Sigmoid colon (tissue), 4 donors: ENCODE measurements around the gene NQO2.

ENCODE experiments used
- EP300 ChIP-seq, 4 donors: sonication (generic); formaldehyde crosslinking; IDR thresholded peaks; one replicate each; pipeline ENCODE4 v1.6.1; 2017; ENCODE audit warnings: antibody characterized with exemption in 4 of 4
- POLR2A ChIP-seq, 2 donors: fragments of 450-650 bp; IDR thresholded peaks; one replicate each; pipeline ENCODE4 v1.6.1; 2016; ENCODE audit warnings: antibody characterized with exemption in 2 of 2, mild to moderate bottlenecking in 2 of 2, moderate library complexity in 2 of 2
- TF ChIP-seq, protein P1 (sequence below), 4 experiments: fragments of 450-650 bp in 3 of 4; fragments of 200-600 bp in 1 of 4; IDR thresholded peaks; one replicate each; pipeline ENCODE4 v1.5.1; 2016 to 2019; ENCODE audit warnings: antibody characterized with exemption in 4 of 4, mild to moderate bottlenecking in 3 of 4, moderate library complexity in 2 of 4

DNA sequence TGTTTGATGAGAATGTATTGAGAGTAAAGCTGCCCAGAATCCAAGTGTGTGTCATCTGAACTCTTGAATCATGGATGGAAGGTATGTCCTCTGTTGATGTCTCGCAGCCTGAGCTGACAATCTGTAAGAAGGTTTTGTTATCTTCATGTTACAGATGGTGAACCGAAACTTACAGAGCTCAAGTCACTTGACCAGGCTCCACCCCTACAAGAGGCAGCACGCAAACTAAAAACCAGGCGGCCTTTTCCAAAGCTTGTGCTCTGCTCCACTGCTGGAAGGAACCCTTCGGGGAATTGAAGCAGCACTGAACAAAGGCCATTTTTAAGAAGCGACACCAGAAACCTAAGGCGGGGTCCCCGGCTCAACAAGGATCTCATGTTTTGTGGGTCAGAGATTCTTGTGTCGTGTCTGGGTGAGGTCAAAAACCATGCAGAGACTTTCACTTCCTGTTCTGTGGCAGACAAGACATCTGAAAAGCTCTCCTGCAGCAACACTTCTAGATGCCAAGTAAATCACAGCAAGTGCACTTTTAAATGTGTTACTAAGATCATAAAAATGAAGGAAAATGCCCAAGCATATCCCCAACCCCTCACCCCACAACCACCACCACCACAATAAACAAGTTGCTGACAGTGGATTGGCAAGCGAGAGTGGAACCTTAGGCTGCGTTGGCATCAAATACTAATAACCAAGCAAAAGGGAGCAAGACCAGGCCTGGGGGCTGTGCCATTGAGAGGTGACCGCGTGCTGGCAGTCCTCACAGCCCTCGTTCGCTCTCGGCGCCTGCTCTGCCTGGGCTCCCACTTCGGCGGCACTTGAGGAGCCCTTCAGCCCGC lies 27.3 kb downstream of the NQO2 start:
- TF ChIP-seq POLR2A (IDR thresholded peaks at IDR 0.05) = no peak
- TF ChIP-seq, protein P1, sequence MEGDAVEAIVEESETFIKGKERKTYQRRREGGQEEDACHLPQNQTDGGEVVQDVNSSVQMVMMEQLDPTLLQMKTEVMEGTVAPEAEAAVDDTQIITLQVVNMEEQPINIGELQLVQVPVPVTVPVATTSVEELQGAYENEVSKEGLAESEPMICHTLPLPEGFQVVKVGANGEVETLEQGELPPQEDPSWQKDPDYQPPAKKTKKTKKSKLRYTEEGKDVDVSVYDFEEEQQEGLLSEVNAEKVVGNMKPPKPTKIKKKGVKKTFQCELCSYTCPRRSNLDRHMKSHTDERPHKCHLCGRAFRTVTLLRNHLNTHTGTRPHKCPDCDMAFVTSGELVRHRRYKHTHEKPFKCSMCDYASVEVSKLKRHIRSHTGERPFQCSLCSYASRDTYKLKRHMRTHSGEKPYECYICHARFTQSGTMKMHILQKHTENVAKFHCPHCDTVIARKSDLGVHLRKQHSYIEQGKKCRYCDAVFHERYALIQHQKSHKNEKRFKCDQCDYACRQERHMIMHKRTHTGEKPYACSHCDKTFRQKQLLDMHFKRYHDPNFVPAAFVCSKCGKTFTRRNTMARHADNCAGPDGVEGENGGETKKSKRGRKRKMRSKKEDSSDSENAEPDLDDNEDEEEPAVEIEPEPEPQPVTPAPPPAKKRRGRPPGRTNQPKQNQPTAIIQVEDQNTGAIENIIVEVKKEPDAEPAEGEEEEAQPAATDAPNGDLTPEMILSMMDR (IDR thresholded peaks at IDR 0.05) = no peak
- TF ChIP-seq EP300 (IDR thresholded peaks at IDR 0.05) = no peak
